Esophagus squamous epithelium (tissue), 5 donors: ENCODE data around the gene VEGFB. TPM values are rescaled to one million over a fixed set of nuclear protein-coding genes. Genes with fewer than 3 reads are reported as not detected.

Experiments
- DNase-seq: peaks from one replicate; lab custom pipeline; 2025; lab: John Stamatoyannopoulos, UW
- H3K27ac ChIP-seq, 4 donors: fragments of 200-600 bp; sonication (generic); one replicate each; pipeline ENCODE4 v1.5.1; 2016 to 2019; ENCODE audit warnings: mild to moderate bottlenecking in 1 of 4
- H3K27me3 ChIP-seq, 4 donors: fragments of 200-600 bp; sonication (generic); 1 replicate in 3 of 4; 2 replicates in 1 of 4; pipeline versions ENCODE4 v1.5.1 to v1.6.0; 2017 to 2021; ENCODE audit warnings: antibody characterized with exemption in 1 of 4
- H3K36me3 ChIP-seq, 3 donors: fragments of 200-600 bp; sonication (generic); one replicate each; pipeline ENCODE4 v1.5.1; 2016 to 2019
- H3K4me1 ChIP-seq, 3 donors: fragments of 200-600 bp; sonication (generic); one replicate each; pipeline ENCODE4 v1.5.1; 2017 to 2019
- H3K4me3 ChIP-seq, 4 donors: fragments of 200-600 bp; sonication (generic); 1 replicate in 3 of 4; 2 replicates in 1 of 4; pipeline ENCODE4 v1.5.1; 2016 to 2019; ENCODE audit warnings: mild to moderate bottlenecking in 2 of 4, moderate library complexity in 1 of 4
- H3K9me3 ChIP-seq, 3 donors: fragments of 200-600 bp; sonication (generic); one replicate each; pipeline ENCODE4 v1.5.1; 2016 to 2019
- POLR2A ChIP-seq, 4 donors: fragments of 450-650 bp; IDR thresholded peaks; one replicate each; pipeline ENCODE4 v1.6.1; 2017; ENCODE audit warnings: antibody characterized with exemption in 4 of 4, mild to moderate bottlenecking in 4 of 4, moderate library complexity in 3 of 4
- WGBS, 2 donors: methylation state at CpG; one replicate each; pipeline ENCODE4 v1.1.5; 2018; 5-methylcytosine and 5-hydroxymethylcytosine counted together
- intact Hi-C: fragments of 100-400 bp; cut with DNase I; formaldehyde crosslinking; loops from one replicate; pipeline ENCODE4 v1.15.0; 2022
- total RNA-seq, 4 donors: library from RNA; depleted of rRNA; stranded (reverse); fragments of >200 nt; gene quantifications; one replicate each; pipeline ENCODE4 v1.1.0, GENCODE V29; 2016
- TF ChIP-seq, protein P1 (sequence below), 6 experiments: fragments of 450-650 bp in 4 of 6; fragments of 200-600 bp in 2 of 6; sonication (generic) in 2 of 6; IDR thresholded peaks; one replicate each; pipeline ENCODE4 v1.5.1; 2016 to 2019; ENCODE audit warnings: antibody characterized with exemption in 6 of 6, mild to moderate bottlenecking in 4 of 6, moderate library complexity in 4 of 6
- donor health status: DM: yes; HTN: yes; CAD: no.

VEGFB gene
- total RNA-seq, 4 donors from 2014 or later: 18.0 to 50.5 (median 30.9) TPM

DNA sequence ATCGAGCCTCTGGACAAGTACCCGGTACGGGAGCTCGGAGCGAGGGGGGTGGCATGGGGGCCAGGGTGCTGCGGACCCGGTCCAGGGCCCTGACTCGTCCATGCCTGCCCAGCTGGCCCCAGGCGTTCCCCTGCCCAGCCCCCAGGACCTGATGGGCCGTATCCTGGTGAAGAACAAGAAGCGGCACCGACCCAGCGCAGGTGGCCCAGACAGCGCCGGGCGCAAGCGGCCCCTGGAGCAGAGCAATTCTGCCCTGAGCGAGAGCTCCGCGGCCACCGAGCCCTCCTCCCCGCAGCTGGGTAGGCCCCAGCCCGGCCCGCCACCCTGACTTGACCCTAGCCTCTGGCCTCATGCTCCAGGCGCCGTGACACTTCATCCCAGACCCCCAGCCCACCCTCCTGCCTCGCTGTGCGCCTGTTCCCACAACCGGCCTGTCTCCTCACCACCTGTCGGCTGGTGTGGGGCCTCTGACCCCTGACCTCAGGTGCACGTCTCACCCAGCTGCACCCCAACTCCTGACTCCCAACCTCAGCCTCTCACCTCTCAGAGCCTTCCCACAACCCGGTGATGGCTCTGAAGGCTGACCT is 24.7 kb downstream of the VEGFB start:
- TF ChIP-seq, protein P1, sequence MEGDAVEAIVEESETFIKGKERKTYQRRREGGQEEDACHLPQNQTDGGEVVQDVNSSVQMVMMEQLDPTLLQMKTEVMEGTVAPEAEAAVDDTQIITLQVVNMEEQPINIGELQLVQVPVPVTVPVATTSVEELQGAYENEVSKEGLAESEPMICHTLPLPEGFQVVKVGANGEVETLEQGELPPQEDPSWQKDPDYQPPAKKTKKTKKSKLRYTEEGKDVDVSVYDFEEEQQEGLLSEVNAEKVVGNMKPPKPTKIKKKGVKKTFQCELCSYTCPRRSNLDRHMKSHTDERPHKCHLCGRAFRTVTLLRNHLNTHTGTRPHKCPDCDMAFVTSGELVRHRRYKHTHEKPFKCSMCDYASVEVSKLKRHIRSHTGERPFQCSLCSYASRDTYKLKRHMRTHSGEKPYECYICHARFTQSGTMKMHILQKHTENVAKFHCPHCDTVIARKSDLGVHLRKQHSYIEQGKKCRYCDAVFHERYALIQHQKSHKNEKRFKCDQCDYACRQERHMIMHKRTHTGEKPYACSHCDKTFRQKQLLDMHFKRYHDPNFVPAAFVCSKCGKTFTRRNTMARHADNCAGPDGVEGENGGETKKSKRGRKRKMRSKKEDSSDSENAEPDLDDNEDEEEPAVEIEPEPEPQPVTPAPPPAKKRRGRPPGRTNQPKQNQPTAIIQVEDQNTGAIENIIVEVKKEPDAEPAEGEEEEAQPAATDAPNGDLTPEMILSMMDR (IDR thresholded peaks at IDR 0.05): no peak
- TF ChIP-seq POLR2A (IDR thresholded peaks at IDR 0.05): no peak
- Histone ChIP-seq H3K36me3 (peaks cover 51 to 100% (median 59%) of the 10 kb centered on the region in 3 donors), H3K27ac (no peak overlapping the region), H3K27me3 (no peaks in the 10 kb centered on the region), H3K9me3 (no peaks in the 10 kb centered on the region), H3K4me3 (no peak overlapping the region), H3K4me1 (peaks cover 0 to 24% (median 1%) of the 10 kb centered on the region in 3 donors)
- 88 to 90% methylated on average over 15 to 19 of the region's 32 CpGs for WGBS, 2 donors
- intact Hi-C loops: no loop called here
- no peak for DNase-seq

DNA sequence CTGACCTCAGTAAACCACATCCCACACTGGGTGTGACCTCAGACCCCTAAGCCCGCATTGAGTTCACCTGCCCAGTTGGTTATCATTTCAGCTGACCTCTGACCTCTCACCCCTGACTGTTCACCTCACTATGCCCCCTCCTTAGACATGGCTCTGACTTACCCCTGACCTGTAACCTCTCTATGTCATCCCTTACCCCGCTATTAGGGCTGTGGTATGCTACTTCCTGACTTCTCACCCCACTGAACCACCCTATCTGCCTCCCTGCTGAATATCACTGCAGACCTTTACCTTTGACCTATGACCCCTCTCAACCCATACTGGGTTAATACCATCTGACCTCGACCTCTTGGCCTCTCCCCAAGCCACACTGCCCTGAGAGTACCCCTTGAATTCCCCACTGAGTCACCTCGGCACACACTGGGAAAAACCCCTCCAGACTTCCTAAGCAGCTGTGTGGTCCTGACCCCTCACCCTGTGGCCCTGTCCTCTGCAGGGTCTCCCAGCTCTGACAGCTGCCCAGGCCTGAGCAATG is 25.2 kb downstream of the VEGFB start:
- WGBS, 2 donors: 73 to 77% methylated on average over 3 to 4 of the region's 4 CpGs
- intact Hi-C loops: no loop called here

DNA sequence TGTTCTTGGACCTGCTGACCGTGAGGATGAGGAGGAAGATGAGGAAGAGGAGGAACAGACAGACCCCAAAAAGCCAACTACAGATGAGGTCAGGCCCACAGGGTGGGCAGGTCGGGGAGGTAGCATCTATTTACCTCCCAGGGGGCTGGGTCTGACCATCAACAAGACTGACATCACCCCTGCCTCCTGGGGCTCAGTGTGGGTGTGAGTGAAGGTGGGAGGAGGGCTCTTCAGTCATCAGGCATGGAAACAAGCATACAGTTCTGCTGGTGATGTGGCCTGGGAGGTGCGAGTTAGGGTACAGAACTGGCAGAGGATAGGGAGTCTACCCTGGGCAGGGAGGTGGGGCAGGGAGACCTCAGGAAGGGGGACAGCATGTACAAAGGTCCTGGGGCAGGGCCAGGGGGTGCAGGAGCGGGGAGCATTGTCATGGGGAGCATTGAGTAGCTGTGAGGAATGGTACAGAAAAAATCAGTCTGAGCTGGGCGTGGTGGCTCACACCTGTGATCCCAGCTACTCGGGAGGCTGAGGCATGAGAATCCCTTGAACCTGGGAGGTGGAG is 25.8 kb downstream of the VEGFB start:
- Histone ChIP-seq H3K36me3 (peaks cover 56 to 100% (median 59%) of the 10 kb centered on the region in 3 donors), H3K27ac (no peak overlapping the region), H3K27me3 (no peaks in the 10 kb centered on the region), H3K4me1 (peaks cover 0 to 20% (median 0%) of the 10 kb centered on the region in 3 donors), H3K9me3 (no peaks in the 10 kb centered on the region), H3K4me3 (no peak overlapping the region)
- no peak for TF ChIP-seq POLR2A (IDR thresholded peaks at IDR 0.05)
- TF ChIP-seq, protein P1 (IDR thresholded peaks at IDR 0.05): no peak
- DNase-seq: no peak
- intact Hi-C loops: no loop called here
- 76 to 93% methylated on average over 5 to 6 of the region's 6 CpGs for WGBS, 2 donors

More for the DNA sequence above, 25.2 kb downstream of the VEGFB start:
- H3K4me1 ChIP-seq: peaks cover 0 to 20% (median 0%) of the 10 kb centered on the region in 3 donors
- no peaks in the 10 kb centered on the region for H3K9me3 ChIP-seq
- TF ChIP-seq POLR2A (IDR thresholded peaks at IDR 0.05): no peak
- TF ChIP-seq, protein P1 (IDR thresholded peaks at IDR 0.05): no peak
- no peaks in the 10 kb centered on the region for H3K27me3 ChIP-seq
- no peak for DNase-seq
- no peak overlapping the region for H3K4me3 ChIP-seq
- H3K27ac ChIP-seq: no peak overlapping the region
- peaks cover 54 to 100% (median 60%) of the 10 kb centered on the region in 3 donors for H3K36me3 ChIP-seq

DNA sequence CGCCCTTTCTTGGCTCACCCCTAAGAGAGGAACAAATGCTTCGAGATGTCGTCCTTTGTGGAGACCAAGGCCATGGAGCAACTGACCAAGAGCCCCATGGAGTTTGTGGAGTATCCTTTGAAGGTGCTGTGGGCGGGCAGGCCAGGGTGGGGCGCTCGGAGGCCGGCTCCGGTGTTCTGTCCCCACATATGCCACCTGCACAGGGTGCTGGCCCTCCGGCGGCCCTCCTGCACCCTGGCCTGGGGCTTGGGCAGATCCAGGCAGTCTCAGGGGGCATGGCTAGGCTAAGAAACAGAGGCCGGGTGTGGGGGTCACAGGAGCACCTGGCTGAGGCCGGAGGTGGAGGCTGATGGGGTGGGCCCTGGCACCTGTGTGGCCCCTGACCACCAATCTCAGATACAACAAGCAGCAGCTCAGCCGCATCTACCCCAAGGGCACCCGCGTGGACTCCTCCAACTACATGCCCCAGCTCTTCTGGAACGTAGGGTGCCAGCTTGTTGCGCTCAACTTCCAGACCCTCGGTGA is 27.2 kb downstream of the VEGFB start:
- Histone ChIP-seq H3K4me3 (no peak overlapping the region), H3K27ac (no peak overlapping the region), H3K4me1 (peaks cover under 1 to 17% (median 2%) of the 10 kb centered on the region in 3 donors), H3K36me3 (peaks cover 51 to 100% (median 55%) of the 10 kb centered on the region in 3 donors), H3K9me3 (no peaks in the 10 kb centered on the region), H3K27me3 (no peaks in the 10 kb centered on the region)
- no peak for DNase-seq
- intact Hi-C loops: no loop called here
- 88 to 94% methylated on average over 4 to 5 of the region's 18 CpGs for WGBS, 2 donors
- TF ChIP-seq, protein P1 (IDR thresholded peaks at IDR 0.05): no peak
- TF ChIP-seq POLR2A (IDR thresholded peaks at IDR 0.05): no peak
